Measurements from ENCODE around the gene RPL10A.

The RPL10A gene

DNA sequence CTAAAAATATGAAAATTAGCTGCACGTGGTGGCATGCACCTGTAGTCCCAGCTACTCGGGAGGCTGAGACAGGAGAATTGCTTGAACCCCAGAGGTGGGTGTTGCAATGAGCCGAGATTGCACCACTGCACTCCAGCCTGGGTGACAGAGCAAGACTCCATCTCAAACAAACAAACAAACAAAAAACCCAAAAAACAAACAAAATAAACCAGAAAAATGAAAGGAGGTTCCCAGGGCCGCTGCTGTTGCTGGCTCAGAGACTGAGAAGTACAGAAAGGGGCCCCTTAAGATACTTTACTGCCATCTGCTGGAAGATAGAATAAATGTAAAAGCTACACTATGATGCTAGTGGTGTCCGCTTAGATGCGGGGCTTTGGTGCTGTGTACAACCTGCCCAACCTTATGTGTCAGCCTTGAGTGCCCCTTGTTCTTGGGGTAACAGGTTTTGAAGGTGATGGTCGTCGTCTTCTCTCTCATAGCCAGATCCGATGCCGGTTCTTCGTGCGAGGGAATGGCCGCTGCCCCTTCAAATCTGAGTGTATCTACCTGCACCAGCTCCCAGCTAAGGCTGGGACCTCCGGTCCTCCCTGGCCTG is 18.8 kb upstream of the RPL10A start:
- peak; percentile 69 for DNase-seq

DNA sequence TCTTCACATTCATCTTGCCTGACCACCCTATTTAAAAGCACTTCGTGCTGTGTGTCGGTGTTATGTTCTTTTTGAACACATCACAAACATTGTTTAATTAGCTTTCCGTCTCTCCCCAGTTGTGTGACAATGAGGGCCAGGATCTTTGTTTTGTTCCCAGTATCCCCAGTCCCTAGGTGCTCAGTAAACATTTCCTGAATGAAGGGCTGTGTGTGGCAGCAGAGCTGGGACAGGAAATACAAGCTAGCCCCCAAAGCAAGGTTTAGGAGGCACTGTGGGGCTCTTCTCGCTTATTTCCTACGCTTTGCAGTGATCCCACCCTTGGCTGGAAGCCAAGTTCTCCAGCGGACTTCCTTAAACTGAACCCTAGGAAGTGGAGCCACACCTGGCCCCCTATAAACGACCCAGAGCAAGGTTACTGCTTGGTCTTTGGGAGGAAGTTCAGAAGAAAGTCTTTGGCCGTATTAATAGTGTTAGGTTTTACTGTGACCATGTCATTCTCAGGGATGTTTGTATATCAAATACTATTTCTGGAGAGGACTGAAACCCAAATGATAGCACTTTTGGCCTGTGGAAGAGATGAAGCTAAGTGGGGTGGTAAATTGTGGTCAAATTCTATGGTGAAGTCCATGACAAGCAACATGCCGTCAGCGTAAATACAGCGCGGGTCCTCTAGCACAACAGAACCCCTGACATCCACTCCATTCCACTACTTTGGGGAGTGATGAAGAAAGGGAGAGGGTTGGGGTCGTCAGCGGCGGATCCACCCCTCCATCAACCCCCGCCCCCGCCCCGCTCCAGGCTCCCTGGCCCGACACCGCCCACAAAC is 16.6 kb upstream of the RPL10A start:
- peak; percentile 32 for DNase-seq

DNA sequence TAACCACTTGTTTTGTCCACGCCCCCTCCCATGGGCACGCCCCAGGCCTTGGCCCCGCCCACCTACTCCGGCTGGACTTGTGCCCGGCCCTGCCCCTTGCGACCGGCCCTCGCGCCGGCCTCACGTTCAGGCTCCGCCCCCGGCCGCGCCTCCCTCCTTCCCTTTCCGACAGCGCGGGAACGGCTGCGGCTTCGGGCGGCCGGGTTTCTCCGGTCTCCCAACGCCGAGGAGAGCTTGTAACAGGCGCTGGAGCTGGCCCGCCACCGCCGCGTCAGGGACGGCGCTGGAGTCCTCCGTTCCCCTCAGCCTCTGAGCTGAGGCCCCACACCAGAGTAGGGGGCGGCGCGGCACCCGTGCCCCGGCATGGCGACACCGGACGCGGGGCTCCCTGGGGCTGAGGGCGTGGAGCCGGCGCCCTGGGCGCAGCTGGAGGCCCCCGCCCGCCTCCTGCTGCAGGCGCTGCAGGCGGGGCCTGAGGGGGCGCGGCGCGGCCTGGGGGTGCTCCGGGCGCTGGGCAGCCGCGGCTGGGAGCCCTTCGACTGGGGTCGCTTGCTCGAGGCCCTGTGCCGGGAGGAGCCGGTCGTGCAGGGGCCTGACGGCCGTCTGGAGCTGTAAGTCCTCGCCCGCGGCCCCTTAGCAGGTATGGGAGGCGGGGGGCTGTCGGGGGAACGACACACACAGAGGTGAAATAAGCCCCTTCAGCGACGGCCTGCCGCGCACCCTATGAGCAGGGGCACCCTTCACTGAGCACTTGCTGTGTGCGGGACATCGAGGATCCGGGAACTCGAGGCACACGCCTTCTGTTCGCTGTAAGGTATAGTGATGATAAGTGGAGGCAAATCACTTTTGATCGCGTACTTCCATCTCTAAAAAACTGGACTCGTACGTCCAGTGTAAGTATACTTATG is 15.8 kb upstream of the RPL10A start, which contains the start of gene FANCE:
TSS of gene FANCE (plus strand) at position 156 of the 908 bp plus-strand sequence. CDS start at position 364, 208 bp downstream.
- DNase-seq = peak; percentile 94

DNA sequence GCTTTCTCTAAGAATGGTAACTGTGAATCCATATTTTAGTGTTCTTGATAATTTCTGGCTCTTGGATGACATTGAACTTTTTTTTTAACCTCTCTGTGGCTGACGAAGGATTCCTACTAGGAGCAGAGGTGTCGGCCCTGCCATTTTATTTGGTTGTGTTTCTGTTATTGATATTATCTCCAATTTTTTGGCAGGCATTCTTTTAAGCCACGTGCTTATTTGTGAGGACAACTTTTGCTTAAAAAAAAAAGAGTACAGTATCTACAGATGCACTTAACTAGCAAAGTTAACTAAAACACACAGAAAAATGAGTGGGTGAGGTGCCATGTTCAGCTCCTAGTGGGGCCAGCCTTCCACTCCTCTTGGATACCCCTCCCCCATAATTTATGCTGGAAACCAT is 15.0 kb upstream of the RPL10A start:
- no peak for DNase-seq

DNA sequence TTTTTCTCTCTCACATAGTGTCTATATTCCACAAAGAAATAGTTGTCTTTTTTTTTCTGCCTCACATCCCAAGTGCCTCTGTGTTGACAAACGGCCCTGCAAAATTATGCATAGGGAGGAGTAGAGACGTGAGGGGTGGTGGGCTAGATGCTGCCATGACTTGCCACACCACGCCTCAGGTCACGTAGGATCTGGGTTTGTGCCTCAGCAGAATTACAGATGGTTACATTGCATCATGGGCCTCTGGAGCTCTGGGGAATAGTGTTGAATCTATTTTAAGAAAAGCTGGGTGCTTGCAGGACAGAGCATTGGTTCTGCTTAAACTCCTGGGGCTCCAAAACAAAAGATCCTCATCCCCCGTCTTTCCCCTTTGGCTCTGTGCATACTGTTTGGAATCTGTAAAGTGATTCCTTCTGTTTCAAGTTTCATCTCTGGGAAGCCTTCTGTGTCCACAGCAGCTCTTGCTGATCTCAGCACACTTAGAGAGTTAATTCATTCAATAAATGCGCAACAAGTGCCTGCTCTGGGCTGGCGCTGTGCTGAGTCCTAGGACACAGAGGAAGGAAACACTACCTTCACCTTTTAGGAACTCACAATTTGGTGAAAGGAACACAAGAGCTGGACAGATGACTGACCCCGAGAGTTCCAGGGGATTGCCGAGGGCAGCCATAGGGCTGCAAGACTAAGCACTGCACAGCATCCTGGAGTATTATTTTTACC is 13.7 kb upstream of the RPL10A start:
- DNase-seq = no peak

DNA sequence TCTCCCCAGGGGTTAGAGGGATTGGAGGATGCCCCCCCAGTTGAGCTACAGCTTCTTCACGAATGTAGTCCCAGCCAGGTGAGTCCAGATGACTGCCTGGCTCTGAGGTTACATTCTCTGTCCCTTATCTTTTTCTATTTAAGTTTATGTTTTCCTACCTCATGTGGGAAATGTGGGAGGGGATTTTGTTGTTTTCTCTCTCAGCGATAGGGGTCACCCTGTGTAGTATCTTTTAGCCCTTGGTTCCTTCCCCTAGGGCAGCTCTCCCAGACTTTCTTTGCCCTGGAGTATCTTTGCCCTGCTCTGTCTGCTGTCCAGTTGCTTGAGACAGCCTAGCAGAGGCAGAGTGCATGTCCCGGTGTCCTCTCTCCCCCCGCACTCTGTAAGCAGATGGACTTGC is 10.3 kb upstream of the RPL10A start:
- no peak for DNase-seq

DNA sequence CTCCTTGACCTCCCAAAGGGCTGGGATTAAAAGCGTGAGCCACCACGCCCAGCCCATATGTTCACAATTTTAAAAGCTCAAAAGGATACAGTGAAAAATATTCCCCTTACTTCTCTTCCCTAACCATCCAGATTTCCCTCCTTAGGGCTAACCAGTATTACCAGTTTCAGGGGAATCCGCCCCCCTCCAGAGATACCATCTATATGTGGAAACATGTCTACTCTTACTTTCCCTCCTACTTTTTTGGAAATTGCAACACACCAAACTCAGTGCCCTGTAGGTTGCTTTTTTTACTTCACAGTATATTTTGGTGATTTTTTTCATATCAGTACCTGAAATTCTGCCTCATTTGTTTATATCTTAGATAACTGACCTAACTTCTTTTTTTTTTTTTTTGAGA is 6.9 kb upstream of the RPL10A start:
- no peak for DNase-seq

DNA sequence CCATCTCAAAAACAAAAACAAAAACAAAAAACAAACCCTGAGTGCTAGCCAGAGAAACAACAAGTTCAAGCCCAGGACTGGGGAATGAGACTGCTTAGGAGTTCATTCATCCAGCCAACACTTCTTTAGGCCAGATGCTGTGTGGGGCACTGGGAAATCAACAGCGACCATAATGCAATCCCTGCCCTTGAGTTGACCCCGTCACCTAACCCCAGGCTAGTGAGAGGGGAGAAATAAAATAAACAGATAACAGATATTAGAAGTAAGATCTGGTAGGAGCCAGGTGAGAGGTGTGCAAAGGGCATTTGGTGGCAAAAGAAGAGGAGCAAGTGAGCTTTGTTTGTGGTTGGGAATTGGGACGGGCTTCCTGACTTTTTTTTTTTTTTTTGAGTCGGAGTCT is 4.9 kb upstream of the RPL10A start:
- no peak for DNase-seq

DNA sequence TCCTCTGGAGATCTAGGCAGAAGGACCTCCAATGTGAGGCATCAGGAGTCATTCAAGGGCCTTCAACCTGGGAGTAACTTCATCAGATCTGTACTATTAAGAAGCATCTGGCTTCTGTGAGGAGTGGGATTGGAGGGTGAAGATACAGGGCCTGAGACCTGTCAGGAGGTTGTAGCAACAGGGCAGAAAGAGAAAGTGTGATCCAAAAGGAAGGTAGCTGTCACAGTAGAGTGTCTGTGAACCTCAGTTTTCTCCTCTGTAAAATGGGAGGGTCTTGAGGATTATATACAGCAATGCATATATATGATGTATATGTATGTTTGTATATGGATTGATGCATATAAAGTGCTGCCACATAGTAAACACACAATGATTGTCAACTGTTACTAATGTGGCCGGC is 2.6 kb upstream of the RPL10A start:
- no peak for DNase-seq

DNA sequence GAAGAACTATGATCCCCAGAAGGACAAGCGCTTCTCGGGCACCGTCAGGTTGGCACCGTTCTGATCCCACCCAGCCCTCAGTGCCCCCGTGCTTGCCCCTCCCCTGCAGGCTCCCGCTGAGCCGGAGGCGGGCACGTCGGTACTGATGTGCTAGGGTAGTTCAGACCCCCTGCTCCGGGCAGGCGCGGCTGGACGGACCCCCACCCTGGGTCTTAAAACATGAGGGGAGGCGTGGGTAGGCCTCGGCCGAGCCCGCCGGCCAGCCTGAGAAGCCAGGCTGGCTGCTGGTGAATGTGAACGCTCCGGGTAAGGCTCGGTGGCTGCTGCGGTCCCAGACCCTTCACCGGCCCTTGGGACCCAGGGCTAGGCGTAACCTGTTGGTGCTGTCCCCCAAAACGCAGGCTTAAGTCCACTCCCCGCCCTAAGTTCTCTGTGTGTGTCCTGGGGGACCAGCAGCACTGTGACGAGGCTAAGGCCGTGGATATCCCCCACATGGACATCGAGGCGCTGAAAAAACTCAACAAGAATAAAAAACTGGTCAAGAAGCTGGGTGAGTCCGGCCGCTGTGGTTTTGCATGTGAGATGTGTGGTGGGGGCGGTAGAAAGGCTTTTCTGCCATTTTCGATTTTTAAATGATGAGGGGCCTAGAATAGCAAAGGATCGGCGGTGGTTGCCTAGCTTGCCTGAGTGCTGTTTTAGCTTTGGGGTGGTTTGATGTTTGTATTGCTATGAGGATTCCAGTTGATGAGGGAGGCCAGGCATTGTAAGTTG is 964 bp downstream of the RPL10A start:
- peak; percentile 65 for DNase-seq

DNA sequence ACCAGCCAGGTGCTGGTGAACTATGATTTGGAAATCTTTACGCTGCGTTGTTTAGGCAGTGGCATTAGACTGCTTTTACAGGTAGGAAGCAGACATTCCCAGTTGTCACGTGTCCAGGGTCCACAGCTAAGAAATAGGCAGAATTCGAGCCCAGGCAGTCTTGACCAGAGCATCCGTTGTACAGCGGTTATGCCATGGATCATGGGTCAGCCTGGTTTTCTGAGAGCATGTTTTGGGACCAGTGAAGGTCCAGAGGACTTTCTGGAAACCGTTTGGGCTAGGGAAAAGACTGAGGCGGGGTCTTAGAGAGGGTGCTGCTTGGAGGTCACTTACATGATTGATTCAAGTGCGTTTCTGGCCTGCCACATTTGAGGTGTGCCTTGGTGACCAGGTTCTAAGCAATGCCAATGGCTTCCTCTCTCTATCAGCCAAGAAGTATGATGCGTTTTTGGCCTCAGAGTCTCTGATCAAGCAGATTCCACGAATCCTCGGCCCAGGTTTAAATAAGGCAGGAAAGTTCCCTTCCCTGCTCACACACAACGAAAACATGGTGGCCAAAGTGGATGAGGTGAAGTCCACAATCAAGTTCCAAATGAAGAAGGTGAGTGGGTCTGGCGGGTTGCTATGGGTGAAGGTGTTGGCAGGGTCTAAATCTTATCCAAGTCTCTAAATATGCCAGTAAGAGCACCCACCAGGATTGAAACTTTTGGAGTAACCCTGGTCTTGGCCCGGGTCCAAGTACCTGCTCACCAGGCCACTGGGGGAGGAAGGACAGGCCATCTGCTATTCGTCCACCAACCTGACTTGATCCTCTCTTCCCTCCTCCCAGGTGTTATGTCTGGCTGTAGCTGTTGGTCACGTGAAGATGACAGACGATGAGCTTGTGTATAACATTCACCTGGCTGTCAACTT is 1.8 kb downstream of the RPL10A start:
- peak; percentile 9 for DNase-seq

DNA sequence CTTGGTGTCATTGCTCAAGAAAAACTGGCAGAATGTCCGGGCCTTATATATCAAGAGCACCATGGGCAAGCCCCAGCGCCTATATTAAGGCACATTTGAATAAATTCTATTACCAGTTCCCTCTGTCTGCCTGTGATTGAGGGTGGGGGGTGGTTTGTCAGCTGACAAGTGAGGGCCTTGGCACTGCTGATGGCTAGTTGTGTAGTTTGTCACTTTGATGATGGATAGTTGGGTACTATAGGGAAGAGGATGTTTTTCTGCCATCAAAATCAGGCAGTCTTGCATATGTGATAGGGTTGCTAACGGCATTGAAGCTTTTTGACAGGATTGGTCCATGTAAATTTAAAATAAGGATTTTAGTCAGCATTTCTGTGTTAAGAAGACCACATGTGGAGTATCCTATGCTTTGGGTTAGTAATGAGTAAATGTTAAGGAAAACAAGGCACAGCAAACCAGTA is 2.5 kb downstream of the RPL10A start:
- no peak for DNase-seq

DNA sequence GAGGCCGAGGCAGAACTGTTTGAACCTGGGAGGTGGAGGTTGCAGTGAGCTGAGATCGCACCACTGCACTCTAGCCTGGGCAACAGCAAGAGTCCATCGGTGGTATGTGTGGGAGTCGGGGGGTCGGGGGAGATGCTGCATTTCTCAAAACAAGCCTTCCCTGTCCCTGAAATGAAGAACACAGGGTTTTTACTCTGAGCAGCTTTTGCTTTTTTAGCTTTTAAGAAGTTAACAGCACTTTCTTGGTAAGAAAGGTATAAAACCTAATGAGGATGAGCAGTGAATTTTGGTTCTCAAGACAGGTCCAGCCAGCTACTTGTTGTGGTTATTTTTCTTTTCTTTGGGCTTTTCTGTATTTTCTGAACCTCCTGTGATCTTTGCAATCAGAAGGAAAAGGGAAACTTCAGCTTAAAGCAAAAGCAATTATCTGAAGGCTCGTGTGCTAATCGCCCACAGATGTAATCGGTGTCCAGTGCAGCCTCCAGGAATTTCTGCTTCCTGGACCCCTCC is 3.7 kb downstream of the RPL10A start:
- no peak for DNase-seq

DNA sequence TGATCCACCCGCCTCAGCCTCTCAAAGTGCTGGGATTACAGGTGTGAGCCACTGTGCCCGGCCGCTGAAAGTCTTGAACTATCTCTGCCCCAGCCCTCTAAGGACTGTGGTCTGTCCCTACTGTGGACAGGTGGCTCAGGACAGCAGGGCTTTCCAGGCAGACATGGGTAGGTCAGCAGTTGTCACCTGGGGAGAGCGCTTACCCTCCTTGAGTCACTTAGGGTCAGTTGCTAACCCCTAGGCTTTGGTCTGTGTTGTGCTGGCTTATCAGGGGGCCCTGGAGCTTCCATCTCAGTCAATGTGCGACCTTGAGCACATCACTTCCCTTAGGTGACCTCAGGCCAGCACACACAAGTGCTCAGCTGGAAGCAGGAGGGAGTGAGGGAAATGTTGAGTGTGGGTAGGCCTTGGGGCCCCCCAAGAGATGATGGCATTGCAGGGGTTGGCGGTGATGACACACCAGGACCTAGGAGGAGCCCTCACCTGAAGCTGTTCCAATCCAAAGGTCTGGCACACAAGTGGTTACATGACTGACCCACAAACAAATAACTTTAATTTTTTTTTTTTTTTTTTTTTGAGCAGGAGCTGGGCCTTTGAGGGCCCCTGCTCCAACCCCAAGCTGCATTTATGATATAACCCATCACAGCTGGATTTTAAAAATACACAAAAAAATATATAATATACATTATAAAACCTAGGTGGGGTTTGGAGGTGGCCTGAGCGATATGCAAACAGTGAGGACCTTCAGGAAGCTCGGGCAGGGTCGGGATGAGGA is 5.1 kb downstream of the RPL10A start:
- DNase-seq = no peak

DNA sequence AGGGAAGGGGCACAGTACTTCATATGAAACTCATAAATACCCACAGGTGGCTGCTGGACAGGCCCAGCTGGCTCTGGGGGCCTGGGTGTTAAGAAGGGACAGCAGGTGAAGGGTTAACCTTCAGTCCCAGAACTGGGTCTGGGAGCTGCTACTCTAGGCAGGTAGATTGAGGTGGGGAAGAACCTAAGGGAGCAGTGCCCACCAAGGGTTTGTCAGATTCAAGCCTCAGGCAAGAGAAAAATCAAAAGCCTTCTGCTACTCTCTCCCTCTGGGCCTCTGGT is 5.6 kb downstream of the RPL10A start:
- DNase-seq = no peak

DNA sequence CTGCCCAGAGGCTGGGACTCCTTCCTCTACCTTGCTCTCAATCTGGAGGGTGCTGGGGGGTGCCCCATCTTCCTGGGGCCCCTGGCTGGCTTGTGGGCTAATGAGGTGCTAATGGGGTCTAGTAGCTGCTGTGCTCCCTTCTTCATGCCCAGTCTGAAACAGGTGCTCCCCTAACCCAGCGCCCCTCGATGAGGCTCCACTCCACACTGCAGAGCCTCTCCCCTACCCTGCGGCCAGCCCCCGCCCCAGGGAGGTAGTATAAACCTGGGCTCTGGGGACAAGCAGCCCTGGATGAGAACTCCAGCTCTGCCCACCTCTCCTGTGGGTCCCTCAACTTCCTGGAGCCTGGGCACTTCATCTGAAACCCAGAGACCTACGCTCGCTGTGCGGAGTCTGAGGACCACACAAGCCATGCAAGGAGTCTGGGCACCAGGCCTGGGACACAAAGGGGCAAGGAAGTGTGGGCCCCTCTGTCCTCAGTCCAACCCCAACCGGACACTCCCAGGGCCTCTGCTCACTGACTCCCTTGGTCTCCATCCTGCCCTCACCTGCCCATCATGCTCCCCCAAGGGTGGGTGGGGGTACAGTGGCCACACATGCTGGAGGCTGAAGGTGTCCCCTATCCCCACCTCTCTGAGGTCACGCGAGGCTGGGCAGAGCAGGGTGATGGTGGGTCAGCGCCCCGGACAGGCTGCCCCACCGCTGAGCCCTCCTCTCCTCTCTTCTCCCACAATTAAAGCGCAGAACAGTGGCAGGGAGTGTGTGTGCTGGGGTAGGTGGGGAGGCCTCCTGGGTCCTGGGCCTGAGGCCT is 6.1 kb downstream of the RPL10A start:
- DNase-seq = no peak

DNA sequence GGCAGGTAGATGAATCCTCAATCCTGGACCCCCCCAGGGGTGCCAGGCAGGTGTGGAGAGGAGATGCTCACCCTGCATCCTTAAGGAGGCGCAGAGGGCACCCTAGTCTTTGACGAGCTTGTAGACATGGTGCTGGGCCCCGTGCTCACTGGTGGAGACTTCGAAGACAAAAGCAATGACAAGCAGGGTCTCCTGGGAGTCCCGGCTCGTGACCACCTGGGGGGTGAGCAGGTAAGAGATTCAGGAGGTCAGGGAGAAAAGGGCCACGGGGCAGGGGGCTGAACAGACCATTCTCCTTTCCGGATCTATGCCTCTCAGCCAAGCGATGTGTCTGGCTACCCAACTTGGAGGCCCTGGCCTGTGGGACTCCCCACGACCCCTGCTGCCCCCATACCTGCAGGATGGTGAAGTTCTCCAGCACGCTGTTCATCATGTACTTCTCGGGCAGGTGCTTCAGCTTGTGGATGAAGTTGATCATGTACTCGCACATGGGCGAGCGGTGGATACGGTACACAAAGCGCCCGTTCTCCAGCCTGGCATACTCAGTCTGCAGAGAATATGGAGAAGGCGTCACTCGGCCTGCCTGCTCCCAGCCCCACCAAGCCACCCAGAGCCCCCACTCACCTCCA is 6.9 kb downstream of the RPL10A start:
- DNase-seq = no peak

DNA sequence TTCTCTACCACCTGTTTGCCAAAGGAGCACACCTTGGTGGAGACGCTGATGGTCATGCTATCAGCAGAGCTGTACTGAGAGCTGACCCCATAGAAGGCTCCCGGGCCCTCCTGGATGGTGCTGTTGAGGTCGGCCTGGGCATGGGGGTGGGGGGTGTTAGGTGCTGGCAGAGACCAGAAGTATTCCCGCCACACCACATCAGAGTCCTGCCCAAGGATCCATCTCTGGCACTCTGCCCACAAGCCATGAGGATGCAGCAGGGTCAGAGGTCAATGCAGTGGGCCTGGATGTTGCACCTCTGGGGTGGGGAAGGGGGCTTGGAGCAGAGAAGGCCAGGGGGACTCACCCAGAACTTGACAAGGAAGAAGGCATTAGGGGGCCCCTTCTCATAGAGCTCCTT is 7.4 kb downstream of the RPL10A start:
- DNase-seq = no peak

DNA sequence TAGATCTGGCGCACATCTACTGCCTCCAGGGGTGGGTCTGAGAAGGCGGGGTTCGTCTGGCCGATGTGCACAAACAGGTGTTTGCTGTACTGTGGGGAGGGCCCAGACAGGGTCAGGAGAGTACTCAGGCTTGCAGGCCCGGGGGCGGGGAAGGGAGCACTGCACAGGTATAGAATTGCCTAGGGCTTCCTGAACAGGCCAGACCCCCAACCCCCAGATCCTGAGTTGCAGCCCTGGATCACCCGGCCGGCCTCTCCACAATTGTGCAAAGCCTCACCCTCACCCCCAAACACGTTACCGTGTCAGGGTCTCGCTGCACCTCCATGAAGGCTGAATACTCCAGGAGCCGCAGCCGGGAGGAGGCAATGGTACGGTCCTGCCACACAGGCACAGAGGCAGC is 7.8 kb downstream of the RPL10A start:
- no peak for DNase-seq
